Lower leg skin (tissue), 3 donors: ENCODE measurements around the gene SLC22A23.

Experiments
- CTCF ChIP-seq, 3 donors: fragments of 450-650 bp; IDR thresholded peaks; one replicate each; pipeline ENCODE4 v1.5.1; 2016; ENCODE audit warnings: antibody characterized with exemption in 3 of 3, mild to moderate bottlenecking in 3 of 3, moderate library complexity in 2 of 3
- POLR2A ChIP-seq, 2 donors: fragments of 450-650 bp; IDR thresholded peaks; one replicate each; pipeline ENCODE4 v1.6.1; 2016 to 2017; ENCODE audit warnings: antibody characterized with exemption in 2 of 2, mild to moderate bottlenecking in 1 of 2, moderate library complexity in 1 of 2

DNA sequence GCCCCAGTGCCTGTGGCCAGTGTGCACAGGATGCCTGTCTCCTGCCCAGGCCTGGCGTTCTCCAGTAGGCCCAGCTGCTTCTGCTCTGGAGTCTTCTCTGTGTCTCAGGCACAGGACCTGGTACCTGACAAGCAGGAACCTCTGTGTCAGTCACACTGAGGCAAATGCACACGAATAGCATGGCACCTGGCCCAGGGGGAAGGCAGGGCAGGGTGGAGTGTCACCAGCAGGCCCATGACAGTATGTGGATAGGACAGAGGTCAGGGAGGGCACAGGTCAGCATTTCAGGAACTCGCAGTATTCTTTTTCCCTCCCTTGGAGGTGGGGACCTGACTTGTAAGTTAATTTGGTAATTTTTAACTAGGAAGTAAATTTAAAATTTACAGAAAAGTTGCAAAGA lies 192.5 kb downstream of the SLC22A23 start:
- TF ChIP-seq CTCF (IDR thresholded peaks at IDR 0.05): no peak
- TF ChIP-seq POLR2A (IDR thresholded peaks at IDR 0.05): no peak
